GM12878 (cell line): ENCODE results near the gene ROCK2.

ENCODE experiments used
- ASH2L ChIP-seq: fragments of 300-600, 200-600 bp; sonication (generic); IDR thresholded peaks from 2 replicates; pipeline ENCODE4 v1.6.1; 2017; ENCODE audit warnings: low read depth, mild to moderate bottlenecking, borderline replicate concordance
- ATF2 ChIP-seq: IDR thresholded peaks from 2 replicates; pipeline ENCODE4 v1.6.1; 2012; ENCODE audit warnings: low read length, inconsistent platforms
- CEBPZ ChIP-seq: fragments of 150-350 bp; IDR thresholded peaks from 2 replicates; pipeline ENCODE4 v1.6.1; 2016; ENCODE audit warnings: low read depth, low read length
- EZH2 ChIP-seq: IDR thresholded peaks from 2 replicates; pipeline ENCODE4 v1.6.1; 2012; ENCODE audit warnings: low read depth, mild to moderate bottlenecking, control low read depth, inconsistent platforms, low read length, borderline replicate concordance; ENCODE audit not compliant: control insufficient read depth
- HCFC1 ChIP-seq: fragments of 150-350 bp; IDR thresholded peaks from 2 replicates; pipeline ENCODE4 v1.6.1; 2014; ENCODE audit warnings: low read length
- JUNB ChIP-seq: IDR thresholded peaks from 2 replicates; pipeline ENCODE4 v1.6.1; 2016; ENCODE audit warnings: antibody characterized with exemption, mild to moderate bottlenecking
- NFIC ChIP-seq: IDR thresholded peaks from 2 replicates; pipeline ENCODE4 v1.6.1; 2012; ENCODE audit warnings: low read depth, mild to moderate bottlenecking, inconsistent platforms, low read length, moderate library complexity
- POLR2AphosphoS5 ChIP-seq: IDR thresholded peaks from 2 replicates; pipeline ENCODE4 v1.6.1; 2011; ENCODE audit warnings: mild to moderate bottlenecking, low read length, inconsistent platforms
- RAD21 ChIP-seq: IDR thresholded peaks from 2 replicates; pipeline ENCODE4 v1.6.1; 2011; ENCODE audit warnings: mild to moderate bottlenecking, low read depth, low read length, moderate library complexity; ENCODE audit not compliant: insufficient read depth
- SUZ12 ChIP-seq: fragments of 200-600 bp; sonication (generic); IDR thresholded peaks from one replicate; pipeline ENCODE4 v1.6.1; 2018; ENCODE audit warnings: antibody characterized with exemption, mild to moderate bottlenecking; ENCODE audit not compliant: unreplicated experiment
- TF ChIP-seq, protein P1 (sequence below), 3 experiments: IDR thresholded peaks in 2 of 3; conservative IDR thresholded peaks in 1 of 3; 2 replicates each; pipeline ENCODE4 v1.5.1; 2011; ENCODE audit warnings: low read depth in 3 of 3, low read length in 3 of 3, mild to moderate bottlenecking in 3 of 3, control low read depth in 2 of 3, moderate library complexity in 2 of 3, inconsistent platforms in 1 of 3, mixed read lengths in 1 of 3; ENCODE audit not compliant: control insufficient read depth in 2 of 3, insufficient read depth in 1 of 3; ENCODE audit errors: extremely low read depth in 1 of 3
- TF ChIP-seq, protein P2 (sequence below): IDR thresholded peaks from 2 replicates; pipeline ENCODE4 v1.6.1; 2012; ENCODE audit warnings: low read depth, low read length, improper control_type of control experiment

DNA sequence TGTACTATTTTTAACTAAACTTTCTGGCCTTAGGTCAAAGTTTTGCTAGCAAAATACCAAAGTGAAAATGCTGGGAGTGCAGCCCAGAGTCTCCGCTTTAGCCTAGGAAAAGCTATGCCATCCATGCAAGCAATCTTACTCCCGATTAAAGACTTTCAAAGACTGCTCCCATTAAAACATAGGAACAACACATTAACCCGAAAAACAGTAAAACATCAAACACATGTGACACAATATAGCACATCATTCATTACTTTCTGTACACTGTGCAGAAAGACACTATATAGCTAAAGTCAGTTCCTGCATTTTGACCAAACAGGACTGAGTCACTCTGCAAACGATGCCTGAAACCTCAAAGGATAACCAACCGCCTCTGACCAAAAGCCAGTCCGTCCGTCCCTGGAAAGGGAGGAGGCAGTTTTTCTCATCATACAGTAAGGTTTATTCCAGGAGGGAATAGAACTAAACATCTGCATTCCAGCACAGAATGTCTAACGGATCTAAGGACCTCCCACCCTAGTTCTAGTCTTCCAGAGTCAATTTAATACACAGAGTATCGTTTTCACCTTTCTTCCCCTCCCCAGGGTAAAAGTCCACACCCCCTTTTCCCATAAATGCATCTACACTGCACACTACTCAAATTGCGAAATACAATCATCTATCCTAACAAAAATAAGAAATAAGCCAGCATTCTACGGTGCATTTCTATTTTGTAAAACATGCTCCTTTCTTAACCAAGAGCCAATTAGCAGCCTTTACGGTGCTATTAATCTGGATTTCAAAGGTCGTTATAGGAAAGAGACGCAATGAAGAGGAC is 1.7 kb downstream of the ROCK2 start:
- TF ChIP-seq POLR2AphosphoS5 (no peak), EZH2 (no peak), SUZ12 (no peak), NFIC (no peak), ASH2L (no peak), JUNB (no peak), HCFC1 (no peak), RAD21 (no peak), ATF2 (no peak), CEBPZ (no peak)
- TF ChIP-seq, protein P1, sequence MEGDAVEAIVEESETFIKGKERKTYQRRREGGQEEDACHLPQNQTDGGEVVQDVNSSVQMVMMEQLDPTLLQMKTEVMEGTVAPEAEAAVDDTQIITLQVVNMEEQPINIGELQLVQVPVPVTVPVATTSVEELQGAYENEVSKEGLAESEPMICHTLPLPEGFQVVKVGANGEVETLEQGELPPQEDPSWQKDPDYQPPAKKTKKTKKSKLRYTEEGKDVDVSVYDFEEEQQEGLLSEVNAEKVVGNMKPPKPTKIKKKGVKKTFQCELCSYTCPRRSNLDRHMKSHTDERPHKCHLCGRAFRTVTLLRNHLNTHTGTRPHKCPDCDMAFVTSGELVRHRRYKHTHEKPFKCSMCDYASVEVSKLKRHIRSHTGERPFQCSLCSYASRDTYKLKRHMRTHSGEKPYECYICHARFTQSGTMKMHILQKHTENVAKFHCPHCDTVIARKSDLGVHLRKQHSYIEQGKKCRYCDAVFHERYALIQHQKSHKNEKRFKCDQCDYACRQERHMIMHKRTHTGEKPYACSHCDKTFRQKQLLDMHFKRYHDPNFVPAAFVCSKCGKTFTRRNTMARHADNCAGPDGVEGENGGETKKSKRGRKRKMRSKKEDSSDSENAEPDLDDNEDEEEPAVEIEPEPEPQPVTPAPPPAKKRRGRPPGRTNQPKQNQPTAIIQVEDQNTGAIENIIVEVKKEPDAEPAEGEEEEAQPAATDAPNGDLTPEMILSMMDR (IDR thresholded peaks at IDR 0.05 in 2 of 3, conservative IDR thresholded peaks at IDR 0.05 in 1 of 3; ENCODE audit: control insufficient read depth in 2 of 3, extremely low read depth in 1 of 3, insufficient read depth in 1 of 3, low read depth in 3 of 3, low read length in 3 of 3), result no peak
- TF ChIP-seq, protein P2, sequence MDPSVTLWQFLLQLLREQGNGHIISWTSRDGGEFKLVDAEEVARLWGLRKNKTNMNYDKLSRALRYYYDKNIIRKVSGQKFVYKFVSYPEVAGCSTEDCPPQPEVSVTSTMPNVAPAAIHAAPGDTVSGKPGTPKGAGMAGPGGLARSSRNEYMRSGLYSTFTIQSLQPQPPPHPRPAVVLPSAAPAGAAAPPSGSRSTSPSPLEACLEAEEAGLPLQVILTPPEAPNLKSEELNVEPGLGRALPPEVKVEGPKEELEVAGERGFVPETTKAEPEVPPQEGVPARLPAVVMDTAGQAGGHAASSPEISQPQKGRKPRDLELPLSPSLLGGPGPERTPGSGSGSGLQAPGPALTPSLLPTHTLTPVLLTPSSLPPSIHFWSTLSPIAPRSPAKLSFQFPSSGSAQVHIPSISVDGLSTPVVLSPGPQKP, result no peak
